ENCODE data around the gene GJB4.

Gene GJB4

DNA sequence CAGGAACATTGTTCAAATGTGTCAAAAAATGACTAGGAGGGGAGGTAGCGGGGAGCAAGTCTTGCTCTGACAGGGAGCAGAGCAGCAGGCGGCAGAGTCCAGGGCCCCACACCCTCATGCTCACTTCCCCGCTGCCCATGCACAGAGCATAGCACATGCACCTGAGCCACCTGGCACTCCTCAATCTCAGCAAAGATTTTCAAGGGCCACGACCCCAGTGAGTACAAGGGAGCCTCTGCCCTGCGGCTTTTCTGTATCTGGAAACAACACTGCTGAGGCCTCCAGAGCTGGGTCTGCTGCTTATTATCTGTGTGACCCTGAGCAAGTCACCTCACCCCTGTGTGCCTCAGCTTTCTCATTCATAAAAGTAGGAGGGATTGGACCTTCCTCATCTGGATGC is 20.4 kb downstream of the GJB4 start:
- DNase-seq = no peak

GRCh38 chr1:34780528-34780927 is 21.0 kb downstream of the GJB4 start:
- DNase-seq = no peak

GRCh38 chr1:34781071-34781843 is 21.7 kb downstream of the GJB4 start, which contains the start of gene GJB3:
Gene GJB3, plus strand, starts transcription at chr1:34781214. Its CDS starts 3,549 bp downstream, at chr1:34784763.
- no peak for DNase-seq

DNA sequence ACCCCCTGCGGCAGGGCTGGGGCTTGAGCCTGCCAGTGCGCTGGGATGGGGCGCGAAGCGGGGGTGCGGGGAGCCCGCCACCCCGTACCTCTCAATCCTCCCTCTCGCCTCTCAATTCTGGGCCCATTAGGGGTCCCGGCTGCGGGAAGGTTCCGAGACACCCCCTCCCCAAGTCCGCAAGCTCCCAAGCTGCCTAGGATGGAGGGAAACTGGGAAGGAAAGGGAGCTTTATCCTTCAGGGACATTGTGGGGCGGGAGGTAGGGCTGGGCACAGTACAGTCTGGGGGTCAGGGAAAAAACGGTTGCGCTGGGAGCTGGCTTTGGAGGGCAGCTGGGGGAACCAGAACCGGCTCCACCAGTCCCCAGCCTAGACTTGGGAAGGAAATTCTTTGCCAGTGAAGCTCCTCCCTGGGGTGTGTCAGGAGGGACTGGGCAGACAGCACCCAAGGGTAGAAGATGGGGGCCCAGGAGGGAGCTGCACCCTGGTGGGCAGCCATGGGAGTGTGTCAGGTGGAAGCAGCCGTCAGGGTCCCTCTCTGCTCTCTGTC is 22.4 kb downstream of the GJB4 start:
- no peak for DNase-seq

- DNase-seq = no peak
Measured at GRCh38 chr1:34784751-34785221, 25.2 kb downstream of the GJB4 start.

DNA sequence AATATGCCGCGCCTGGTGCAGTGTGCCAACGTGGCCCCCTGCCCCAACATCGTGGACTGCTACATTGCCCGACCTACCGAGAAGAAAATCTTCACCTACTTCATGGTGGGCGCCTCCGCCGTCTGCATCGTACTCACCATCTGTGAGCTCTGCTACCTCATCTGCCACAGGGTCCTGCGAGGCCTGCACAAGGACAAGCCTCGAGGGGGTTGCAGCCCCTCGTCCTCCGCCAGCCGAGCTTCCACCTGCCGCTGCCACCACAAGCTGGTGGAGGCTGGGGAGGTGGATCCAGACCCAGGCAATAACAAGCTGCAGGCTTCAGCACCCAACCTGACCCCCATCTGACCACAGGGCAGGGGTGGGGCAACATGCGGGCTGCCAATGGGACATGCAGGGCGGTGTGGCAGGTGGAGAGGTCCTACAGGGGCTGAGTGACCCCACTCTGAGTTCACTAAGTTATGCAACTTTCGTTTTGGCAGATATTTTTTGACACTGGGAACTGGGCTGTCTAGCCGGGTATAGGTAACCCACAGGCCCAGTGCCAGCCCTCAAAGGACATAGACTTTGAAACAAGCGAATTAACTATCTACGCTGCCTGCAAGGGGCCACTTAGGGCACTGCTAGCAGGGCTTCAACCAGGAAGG is 25.8 kb downstream of the GJB4 start:
- no peak for DNase-seq

DNA sequence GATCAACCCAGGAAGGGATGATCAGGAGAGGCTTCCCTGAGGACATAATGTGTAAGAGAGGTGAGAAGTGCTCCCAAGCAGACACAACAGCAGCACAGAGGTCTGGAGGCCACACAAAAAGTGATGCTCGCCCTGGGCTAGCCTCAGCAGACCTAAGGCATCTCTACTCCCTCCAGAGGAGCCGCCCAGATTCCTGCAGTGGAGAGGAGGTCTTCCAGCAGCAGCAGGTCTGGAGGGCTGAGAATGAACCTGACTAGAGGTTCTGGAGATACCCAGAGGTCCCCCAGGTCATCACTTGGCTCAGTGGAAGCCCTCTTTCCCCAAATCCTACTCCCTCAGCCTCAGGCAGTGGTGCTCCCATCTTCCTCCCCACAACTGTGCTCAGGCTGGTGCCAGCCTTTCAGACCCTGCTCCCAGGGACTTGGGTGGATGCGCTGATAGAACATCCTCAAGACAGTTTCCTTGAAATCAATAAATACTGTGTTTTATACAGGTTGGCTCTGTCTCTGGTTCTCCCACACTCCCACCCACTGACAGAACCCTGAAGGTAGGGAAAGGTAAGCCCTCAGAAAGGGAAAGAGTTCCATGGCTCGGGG is 26.4 kb downstream of the GJB4 start:
- no peak for DNase-seq

DNA sequence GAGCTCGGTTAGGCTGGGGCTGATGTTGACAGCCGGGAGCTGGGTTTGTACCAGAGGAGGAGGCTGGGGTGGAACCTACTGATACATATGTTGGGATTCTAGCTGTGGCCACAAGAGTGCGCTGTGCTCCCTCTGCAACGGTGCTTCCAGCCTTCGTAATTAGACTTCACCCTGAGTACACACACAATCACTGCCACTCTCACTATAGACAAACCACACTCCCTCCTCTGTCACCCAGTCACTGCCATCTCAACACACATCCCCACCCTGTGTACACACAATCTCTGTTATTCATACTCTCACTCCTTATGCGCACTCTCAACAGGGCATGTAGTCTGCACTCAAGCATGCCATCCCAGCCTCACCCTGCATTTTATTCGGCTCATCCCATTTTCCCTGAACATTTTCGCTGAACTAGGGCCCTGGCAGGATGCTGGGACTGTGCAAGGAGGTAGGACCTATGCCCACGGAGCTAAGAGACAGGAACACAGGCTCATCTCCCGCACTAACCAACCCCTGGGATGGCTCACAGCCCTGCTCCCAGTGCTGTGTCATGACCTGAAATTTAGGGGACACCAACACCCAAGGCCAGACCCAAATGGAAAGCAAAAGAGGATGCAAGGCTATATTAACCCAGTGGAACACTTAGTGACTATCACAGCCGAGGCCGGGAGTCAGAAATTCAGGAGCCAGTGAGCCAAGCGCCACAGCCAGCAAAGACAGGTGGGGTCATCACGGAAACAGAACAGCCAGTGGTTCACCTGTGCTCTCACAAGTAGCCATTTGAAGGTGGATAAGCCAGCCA is 27.2 kb downstream of the GJB4 start:
- DNase-seq = peak; percentile 77

GRCh38 chr1:34787461-34788420 is 28.2 kb downstream of the GJB4 start:
- DNase-seq = no peak

DNA sequence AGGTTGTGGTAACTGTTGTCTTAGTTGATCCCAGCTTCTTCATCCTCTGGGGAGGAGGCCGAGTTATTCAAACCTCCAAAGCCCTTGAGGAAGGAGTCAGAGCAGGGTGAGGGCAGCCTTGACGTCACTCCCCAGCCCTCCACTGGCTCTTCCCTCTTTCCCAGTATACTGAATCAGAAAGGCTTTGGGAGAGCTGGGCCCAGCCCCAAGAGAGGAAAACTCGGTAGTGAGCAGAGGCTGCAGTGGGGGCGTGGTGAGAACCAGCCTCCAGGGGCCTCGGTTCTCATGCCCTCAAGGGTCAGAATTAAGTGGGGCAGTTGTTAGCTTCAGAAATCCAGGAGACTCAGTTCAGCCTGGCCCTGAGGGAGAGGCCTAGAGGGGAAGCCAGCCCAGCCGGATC is 31.4 kb downstream of the GJB4 start:
- no peak for DNase-seq

DNA sequence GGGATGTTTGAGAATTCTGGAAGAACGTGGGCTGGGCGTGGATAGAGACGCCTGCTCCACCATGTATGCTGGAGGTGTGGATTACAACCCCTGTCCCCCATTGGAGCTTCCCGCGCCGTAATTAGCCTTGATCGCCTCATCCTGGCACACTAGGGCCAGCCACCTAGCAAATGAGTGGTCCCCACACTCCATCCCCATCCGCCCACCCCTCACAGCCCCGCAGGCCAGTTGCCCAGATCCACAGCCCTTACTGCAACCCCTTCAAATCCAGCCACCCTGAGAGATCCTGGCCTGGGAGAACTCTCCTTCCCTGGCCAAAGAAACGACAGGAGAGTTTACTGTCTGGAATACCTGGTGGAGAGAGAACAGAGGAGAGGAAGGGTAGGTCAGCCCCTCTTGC is 32.9 kb downstream of the GJB4 start:
- DNase-seq = no peak

DNA sequence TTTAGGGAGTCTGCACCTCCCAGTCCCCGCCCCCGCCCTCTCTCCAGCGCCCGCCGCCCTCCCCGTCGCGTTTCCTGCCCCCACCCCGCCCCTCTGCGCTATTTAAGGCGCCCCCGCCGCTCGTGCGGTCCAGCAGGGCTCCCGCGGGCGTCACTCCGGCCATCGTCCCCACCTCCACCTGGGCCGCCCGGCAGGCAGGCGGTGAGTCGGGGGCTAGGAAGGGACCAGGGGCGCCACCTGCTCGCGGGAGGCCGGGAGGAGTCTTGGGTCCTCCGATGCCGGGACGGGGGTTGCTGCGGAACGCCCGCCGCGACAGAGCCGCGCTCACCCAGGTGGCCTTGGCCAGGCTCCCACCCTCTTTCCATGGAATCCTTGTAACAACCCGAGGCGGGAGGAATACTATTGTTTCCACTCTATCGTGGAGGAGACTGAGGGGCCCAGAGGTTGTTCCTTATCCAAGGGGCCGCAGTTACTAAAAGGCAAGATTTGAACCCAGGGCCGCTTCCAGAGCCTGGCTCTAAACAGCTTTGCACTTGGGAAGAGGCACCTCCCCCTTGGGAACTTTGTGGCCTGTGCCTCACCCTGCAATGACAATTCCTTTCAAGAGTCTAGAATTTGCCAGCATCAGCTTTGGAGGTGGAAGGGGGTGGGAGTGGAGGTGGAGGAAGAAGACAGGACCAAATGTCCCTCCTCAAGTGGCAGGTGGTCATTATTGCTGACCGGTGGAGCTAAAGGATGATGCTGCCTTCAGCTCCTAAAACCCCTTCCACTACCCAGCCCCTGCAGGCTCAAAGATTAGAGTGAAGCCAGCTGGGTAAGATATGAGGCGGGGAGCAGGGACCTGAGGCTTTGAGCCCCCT is 33.6 kb downstream of the GJB4 start, which contains the start of gene GJA4:
Gene GJA4 (plus strand): TSS at position 132 of the 860 bp plus-strand sequence. CDS start 1,215 bp downstream, outside the sequence.
- no peak for DNase-seq

DNA sequence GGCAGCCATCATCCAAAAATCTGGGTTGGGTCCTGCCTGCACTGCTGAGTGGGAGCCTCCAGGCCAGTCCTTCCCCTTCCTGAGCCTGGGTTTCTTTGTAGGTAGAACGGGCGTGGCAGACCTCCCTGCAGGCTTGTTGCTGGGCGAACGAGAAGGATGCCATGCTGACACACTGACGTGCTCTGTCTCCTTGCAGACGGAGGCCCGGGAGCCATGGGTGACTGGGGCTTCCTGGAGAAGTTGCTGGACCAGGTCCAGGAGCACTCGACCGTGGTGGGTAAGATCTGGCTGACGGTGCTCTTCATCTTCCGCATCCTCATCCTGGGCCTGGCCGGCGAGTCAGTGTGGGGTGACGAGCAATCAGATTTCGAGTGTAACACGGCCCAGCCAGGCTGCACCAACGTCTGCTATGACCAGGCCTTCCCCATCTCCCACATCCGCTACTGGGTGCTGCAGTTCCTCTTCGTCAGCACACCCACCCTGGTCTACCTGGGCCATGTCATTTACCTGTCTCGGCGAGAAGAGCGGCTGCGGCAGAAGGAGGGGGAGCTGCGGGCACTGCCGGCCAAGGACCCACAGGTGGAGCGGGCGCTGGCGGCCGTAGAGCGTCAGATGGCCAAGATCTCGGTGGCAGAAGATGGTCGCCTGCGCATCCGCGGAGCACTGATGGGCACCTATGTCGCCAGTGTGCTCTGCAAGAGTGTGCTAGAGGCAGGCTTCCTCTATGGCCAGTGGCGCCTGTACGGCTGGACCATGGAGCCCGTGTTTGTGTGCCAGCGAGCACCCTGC is 34.7 kb downstream of the GJB4 start:
- no peak for DNase-seq

DNA sequence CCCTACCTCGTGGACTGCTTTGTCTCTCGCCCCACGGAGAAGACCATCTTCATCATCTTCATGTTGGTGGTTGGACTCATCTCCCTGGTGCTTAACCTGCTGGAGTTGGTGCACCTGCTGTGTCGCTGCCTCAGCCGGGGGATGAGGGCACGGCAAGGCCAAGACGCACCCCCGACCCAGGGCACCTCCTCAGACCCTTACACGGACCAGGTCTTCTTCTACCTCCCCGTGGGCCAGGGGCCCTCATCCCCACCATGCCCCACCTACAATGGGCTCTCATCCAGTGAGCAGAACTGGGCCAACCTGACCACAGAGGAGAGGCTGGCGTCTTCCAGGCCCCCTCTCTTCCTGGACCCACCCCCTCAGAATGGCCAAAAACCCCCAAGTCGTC is 35.2 kb downstream of the GJB4 start:
- DNase-seq = no peak

DNA sequence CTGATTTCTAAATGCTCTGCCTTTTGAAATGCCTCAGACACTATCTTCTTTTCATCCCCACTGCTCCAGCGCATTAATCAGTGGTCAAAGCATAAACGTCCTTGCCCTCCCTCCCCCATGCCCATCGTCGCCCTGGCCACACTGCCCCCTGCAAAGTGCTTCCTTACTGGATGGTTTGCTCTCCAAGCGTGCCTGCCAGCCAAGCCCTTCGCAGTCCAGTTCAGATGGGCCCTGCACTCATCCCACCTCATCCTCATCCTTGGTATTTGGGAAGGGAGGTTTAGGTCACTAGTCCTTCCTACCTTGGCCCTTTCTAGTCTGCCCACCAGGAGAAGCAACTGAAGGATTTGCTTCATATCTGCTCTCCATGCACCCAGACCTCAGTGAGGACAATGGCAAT is 36.4 kb downstream of the GJB4 start:
- no peak for DNase-seq

- DNase-seq = no peak
Measured at GRCh38 chr1:34796990-34797389, 37.5 kb downstream of the GJB4 start.

DNA sequence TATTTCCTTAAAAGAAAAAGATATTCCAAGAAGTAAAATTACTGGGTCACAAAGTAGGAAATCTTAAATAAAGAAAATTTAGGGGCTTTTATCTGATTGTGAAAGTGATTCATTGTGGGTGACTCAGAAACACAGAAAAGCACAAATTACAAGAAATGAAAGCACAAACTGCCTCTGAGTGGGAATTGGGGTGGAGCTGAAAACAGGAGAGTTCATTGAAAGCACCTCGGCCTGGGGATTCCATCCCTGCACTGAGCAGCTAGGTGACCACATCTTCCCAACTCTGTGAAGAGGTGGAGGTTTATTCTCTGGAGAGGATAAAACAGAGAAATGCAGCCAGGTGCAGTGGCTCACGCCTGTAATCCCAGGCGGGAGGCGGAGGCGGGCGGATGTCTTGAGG is 40.7 kb downstream of the GJB4 start:
- DNase-seq = no peak

- DNase-seq = no peak
Measured at GRCh38 chr1:34803770-34804169, 44.2 kb downstream of the GJB4 start.

DNA sequence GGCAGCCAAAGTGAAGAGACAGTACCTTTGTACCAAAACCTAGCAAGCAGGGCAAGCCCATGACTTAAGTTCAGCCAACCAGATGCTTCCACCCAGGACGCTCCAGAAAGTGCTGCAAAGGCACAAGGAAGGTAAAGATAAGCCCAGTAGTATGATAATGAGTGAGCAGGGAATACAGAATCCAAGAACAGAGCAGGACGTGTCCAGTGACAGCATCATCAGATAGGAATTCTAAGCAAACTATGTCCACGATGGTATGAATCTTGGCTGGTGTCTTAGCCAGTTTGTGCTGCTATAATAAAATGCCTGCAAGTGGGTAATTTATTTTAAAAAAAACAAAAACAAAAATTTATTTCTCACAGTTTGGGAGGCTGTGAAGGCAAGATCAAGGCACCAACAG is 46.9 kb downstream of the GJB4 start:
- DNase-seq = no peak

Data from NCI-H1092 treated with DMSO at 0.1 percent for 48 hours (cell line).